Subcutaneous abdominal adipose tissue (tissue), 5 donors: Measurements from ENCODE around the gene ATXN7.
A peak's percentile ranks its signal among the peaks of the same experiment; 100 is the strongest.

Source experiments
- H3K27ac ChIP-seq: one replicate; pipeline ENCODE4 v1.7.0; 2013; ENCODE audit warnings: low read depth, mild to moderate bottlenecking, inconsistent platforms, low read length, moderate library complexity
- H3K27me3 ChIP-seq, 5 donors: one replicate each; pipeline ENCODE4 v1.7.0; 2013; ENCODE audit warnings: low read length in 5 of 5, inconsistent platforms in 1 of 5; ENCODE audit not compliant: control insufficient read depth in 5 of 5, insufficient read depth in 4 of 5
- H3K36me3 ChIP-seq, 5 donors: one replicate each; pipeline ENCODE4 v1.7.0; 2013; ENCODE audit warnings: low read length in 5 of 5; ENCODE audit not compliant: control insufficient read depth in 5 of 5, insufficient read depth in 5 of 5
- H3K4me1 ChIP-seq, 5 donors: one replicate each; pipeline ENCODE4 v1.7.0; 2013; ENCODE audit warnings: low read length in 5 of 5, mild to moderate bottlenecking in 3 of 5, moderate library complexity in 1 of 5; ENCODE audit not compliant: control insufficient read depth in 5 of 5, insufficient read depth in 5 of 5
- H3K4me3 ChIP-seq, 5 donors: one replicate each; pipeline ENCODE4 v1.7.0; 2013; ENCODE audit warnings: low read length in 5 of 5, low read depth in 1 of 5
- H3K9ac ChIP-seq, 5 donors: one replicate each; pipeline ENCODE4 v1.7.0; 2013; ENCODE audit warnings: low read length in 5 of 5, mild to moderate bottlenecking in 4 of 5, moderate library complexity in 3 of 5
- H3K9me3 ChIP-seq, 5 donors: one replicate each; pipeline ENCODE4 v1.7.0; 2013; ENCODE audit warnings: low read length in 5 of 5; ENCODE audit not compliant: control insufficient read depth in 5 of 5
- donor health status: healthy.
- donor health status: healthy.
- donor health status: healthy.
- donor health status: healthy.
- donor health status: healthy.

ATXN7 gene

DNA sequence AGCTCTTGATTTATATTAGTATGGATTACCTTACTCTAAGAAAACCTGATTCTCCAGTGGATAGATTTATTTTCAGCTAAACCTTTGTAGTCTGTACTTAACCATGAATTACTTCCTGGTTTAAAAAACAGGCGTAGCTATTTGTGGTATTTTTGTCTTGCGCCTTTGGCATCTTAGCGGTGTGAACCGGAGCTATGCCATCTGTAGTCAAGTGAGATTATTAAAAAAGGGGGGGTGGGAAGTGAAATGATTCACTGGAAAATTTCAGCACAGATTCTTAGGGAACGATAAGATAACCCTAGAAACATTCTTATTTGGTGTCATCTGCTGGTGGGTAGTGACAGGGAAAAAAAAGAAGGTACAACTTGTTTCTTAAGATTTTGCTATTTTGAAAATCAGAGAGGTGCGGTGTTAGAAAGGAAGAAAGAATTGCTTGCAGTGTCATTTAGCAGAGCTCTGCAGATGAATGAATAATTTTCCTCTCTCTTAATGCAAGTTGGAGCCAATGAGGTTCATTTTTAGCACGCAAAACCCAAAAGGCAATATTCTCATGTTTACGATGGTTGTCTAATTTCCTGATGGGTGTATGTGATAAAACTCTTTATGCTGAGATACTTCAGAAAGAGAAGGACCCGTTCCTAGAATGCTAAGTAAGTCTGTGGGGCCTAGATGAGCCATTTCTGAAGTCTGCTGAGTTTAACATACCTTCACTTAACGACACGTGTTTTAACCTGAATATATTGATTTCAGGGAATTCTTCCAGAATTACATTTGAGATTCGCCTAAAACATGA is 115.6 kb downstream of the ATXN7 start:
- H3K4me3 ChIP-seq = no peak overlapping the region
- H3K9ac ChIP-seq = no peak overlapping the region
- no peaks in the 10 kb centered on the region for H3K27me3 ChIP-seq
- H3K36me3 ChIP-seq = peaks cover 19 to 36% (median 30%) of the 10 kb centered on the region in 5 donors
- no peaks in the 10 kb centered on the region for H3K9me3 ChIP-seq
- peaks cover 7 to 28% (median 21%) of the 10 kb centered on the region in 5 donors for H3K4me1 ChIP-seq
- no peak overlapping the region for H3K27ac ChIP-seq

DNA sequence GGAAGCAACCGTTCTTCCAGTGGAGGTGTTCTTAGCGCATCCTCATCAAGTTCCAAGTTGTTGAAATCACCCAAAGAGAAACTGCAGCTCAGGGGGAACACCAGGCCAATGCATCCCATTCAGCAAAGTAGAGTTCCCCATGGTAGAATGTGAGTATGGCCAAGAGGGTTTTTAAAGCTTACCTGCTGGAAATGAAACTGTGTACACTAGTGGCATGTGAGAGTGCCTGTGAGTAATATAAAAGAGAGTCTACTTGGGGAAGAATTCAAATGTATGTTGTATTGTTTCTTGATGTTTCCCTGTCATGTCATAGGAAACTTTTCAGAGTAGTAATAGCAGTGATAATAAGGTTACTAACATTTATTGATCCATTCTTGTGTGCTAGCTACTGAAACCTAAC is 116.4 kb downstream of the ATXN7 start:
- no peak overlapping the region for H3K4me3 ChIP-seq
- H3K27ac ChIP-seq = no peak overlapping the region
- no peaks in the 10 kb centered on the region for H3K27me3 ChIP-seq
- no peaks in the 10 kb centered on the region for H3K9me3 ChIP-seq
- peaks cover 7 to 28% (median 21%) of the 10 kb centered on the region in 5 donors for H3K4me1 ChIP-seq
- H3K9ac ChIP-seq = no peak overlapping the region
- peaks cover 23 to 42% (median 31%) of the 10 kb centered on the region in 5 donors for H3K36me3 ChIP-seq

DNA sequence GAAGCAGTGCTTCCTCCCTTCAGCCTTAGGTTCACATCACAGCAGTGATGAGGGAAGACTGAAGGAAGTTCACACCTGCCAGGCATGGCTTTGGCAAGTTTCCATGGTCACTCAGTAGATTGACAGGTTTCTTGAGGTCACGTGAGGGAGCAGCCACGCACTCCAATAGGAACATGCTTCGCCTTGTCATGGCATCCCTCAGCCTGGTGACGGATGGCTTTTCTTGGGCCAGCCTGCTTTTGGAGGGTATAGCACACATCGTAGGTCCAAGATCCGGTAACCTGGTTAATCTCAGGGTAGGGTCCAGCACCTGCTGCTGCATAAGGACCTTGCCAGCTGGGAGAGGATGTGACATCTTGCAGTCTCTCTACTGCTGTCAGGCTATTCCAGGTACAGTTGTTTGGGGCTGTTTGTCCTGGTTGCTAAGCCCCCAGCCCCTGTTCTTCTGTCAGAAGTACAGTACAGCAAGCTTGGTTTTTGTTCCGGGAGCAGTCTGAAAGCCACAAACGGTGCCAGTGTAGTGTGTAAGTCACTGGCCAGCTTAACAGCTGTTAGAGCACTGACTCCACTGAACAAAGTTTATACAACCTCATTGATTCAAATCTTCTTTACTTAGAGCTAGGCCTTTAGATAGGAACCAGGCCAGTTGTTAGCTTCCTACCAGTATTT is 117.3 kb downstream of the ATXN7 start:
- peak overlapping the region in 1 of 5 donors; percentile 12 for H3K9ac ChIP-seq
- H3K27ac ChIP-seq = no peak overlapping the region
- no peak overlapping the region for H3K4me3 ChIP-seq
- peaks cover 29 to 50% (median 37%) of the 10 kb centered on the region in 5 donors for H3K36me3 ChIP-seq
- H3K4me1 ChIP-seq = peaks cover 4 to 22% (median 14%) of the 10 kb centered on the region in 5 donors
- H3K9me3 ChIP-seq = no peaks in the 10 kb centered on the region
- no peaks in the 10 kb centered on the region for H3K27me3 ChIP-seq

DNA sequence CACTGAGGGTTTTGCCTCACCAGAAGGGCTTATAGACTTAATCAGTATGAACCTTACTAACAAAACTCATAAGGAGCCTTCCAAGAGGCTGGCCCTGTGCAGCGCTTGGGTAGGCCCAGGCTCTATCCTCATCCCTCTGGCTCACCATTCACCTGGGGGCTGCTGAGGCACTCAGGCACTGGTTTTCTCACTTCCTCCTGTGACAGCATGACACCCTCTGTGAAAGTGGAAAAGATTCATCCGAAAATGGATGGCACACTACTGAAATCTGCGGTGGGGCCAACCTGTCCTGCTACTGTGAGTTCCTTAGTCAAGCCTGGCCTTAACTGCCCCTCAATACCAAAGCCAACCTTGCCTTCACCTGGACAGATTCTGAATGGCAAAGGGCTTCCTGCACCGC is 118.3 kb downstream of the ATXN7 start:
- Histone ChIP-seq H3K9me3 (no peaks in the 10 kb centered on the region), H3K4me3 (no peak overlapping the region), H3K27me3 (no peaks in the 10 kb centered on the region), H3K27ac (no peak overlapping the region), H3K36me3 (peaks cover 32 to 57% (median 43%) of the 10 kb centered on the region in 5 donors), H3K9ac (no peak overlapping the region), H3K4me1 (peaks cover 0 to 12% (median 4%) of the 10 kb centered on the region in 5 donors)

DNA sequence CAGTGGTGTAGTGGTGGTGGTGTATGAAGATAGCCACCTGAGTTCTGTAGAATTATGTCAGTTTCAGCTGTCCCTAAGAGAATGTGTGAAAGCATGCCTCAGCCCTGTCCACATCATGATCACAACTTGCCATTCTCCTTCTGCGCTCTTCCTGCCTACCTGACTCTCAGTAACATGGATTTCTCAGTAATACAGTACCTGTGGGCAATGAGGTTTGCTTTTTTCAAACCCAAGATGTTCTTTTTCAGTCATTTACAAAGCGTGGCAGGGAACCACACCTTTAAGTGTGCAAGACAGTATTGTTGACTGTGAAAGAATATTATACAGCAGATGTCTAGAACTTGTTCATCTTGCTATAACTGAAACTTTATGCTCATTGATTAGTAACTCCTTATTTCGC is 120.7 kb downstream of the ATXN7 start:
- peaks cover 46 to 75% (median 61%) of the 10 kb centered on the region in 5 donors for H3K36me3 ChIP-seq
- no peak overlapping the region for H3K4me3 ChIP-seq
- no peak overlapping the region for H3K27ac ChIP-seq
- H3K9me3 ChIP-seq = no peaks in the 10 kb centered on the region
- H3K4me1 ChIP-seq = no peaks in the 10 kb centered on the region
- no peak overlapping the region for H3K9ac ChIP-seq
- no peaks in the 10 kb centered on the region for H3K27me3 ChIP-seq

DNA sequence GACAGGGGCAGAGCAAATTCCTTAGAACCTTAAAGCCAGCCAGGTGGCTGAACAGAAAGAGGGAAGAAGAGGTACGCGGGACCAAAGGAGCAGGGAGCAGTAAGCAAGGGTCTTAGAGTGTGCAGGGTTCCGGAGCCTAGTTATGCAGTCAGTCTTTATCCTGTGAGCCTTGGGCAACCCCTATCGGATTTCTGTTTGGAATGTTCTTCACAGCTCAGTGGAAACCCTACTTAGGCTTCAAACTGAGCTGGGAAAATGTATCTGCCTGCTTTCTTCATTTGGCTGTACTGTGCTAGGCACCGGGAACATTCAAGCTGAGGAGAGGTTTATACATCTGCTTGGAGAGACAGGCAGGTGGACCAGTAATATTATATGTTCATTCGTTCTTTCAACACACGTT is 122.5 kb downstream of the ATXN7 start:
- Histone ChIP-seq H3K9me3 (no peaks in the 10 kb centered on the region), H3K27me3 (no peaks in the 10 kb centered on the region), H3K36me3 (peaks cover 52 to 78% (median 62%) of the 10 kb centered on the region in 5 donors), H3K27ac (no peak overlapping the region), H3K4me3 (no peak overlapping the region), H3K4me1 (no peaks in the 10 kb centered on the region), H3K9ac (no peak overlapping the region)

DNA sequence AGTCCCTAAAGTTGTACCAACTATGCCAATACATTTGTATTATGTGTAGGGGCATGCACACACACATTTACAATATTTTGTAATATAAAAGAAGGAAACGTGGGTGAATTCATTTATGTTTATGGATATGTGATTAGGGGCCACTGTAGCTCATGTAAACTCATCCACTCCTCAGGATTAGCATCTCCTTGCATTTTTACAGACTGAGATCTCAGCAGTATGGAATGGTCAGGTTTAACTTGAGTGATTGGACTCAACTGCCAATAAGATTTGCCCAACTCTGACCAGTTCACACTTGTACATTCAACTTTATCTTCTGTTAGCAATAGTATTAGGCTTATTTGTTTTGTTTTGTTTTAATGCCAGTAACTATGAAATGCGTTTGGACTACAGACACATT is 123.2 kb downstream of the ATXN7 start:
- no peaks in the 10 kb centered on the region for H3K9me3 ChIP-seq
- H3K36me3 ChIP-seq = peaks cover 51 to 80% (median 61%) of the 10 kb centered on the region in 5 donors
- no peak overlapping the region for H3K27ac ChIP-seq
- H3K9ac ChIP-seq = no peak overlapping the region
- no peak overlapping the region for H3K4me3 ChIP-seq
- H3K27me3 ChIP-seq = no peaks in the 10 kb centered on the region
- H3K4me1 ChIP-seq = no peaks in the 10 kb centered on the region

DNA sequence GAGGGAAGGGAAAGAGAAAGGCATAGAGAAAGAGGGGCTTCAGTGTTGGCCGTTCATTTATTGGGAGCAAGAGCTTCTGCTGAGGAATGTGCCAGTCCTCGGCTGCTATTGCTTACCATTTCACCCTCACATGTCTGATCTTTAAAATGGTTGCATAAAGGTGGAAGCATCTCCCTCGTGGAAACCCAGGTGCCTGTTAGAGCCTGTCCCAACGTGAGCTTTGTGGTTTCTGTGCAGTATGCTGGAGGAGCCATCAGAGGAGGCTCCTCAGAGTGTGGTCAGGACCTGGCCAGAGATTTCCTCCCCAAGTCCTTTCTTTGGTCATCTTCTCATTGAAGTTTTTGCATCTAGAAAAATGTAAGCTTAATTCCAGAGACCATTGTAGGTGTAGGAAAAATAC is 125.3 kb downstream of the ATXN7 start:
- no peak overlapping the region for H3K9ac ChIP-seq
- no peaks in the 10 kb centered on the region for H3K9me3 ChIP-seq
- H3K27me3 ChIP-seq = no peaks in the 10 kb centered on the region
- no peak overlapping the region for H3K4me3 ChIP-seq
- H3K4me1 ChIP-seq = peaks cover 0 to 6% (median 0%) of the 10 kb centered on the region in 5 donors
- peaks cover 43 to 81% (median 63%) of the 10 kb centered on the region in 5 donors for H3K36me3 ChIP-seq
- H3K27ac ChIP-seq = no peak overlapping the region

DNA sequence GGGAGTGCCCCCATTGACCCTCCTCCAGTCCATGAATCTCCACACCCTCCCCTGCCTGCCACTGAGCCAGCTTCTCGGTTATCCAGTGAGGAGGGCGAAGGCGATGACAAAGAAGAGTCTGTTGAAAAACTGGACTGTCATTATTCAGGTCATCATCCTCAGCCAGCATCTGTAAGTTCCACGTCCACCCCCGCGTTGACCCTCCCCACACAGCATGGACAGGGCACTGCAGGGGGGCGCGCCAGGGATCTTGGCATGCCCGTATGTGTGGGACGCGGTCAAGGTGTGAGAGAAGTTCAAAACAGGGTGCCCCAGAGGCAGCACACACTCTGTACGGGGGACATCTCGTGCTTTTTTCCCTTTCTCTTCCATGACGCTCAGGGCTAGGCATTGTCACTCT is 126.5 kb downstream of the ATXN7 start:
- Histone ChIP-seq H3K27me3 (no peaks in the 10 kb centered on the region), H3K36me3 (peaks cover 38 to 80% (median 63%) of the 10 kb centered on the region in 5 donors), H3K9ac (no peak overlapping the region), H3K27ac (no peak overlapping the region), H3K9me3 (no peaks in the 10 kb centered on the region), H3K4me3 (no peak overlapping the region), H3K4me1 (peaks cover 0 to 6% (median 0%) of the 10 kb centered on the region in 5 donors)

DNA sequence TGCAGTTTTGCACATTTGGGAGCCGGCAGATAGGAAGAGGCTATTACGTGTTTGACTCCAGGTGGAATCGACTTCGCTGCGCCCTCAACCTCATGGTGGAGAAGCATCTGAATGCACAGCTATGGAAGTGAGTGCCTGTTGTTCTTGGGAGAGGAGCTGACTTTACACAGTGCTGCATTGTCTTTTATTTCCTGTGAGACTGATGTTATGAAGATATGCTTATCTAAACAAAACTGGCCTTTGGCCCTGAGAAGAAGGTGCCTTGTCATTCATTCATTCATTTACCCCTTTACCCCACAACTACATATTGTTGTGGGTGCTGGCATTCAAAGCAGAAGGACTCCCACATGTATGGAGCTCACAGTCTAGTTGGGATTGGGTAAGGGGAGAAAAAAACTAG is 127.1 kb downstream of the ATXN7 start:
- no peak overlapping the region for H3K9ac ChIP-seq
- H3K27ac ChIP-seq = no peak overlapping the region
- no peaks in the 10 kb centered on the region for H3K9me3 ChIP-seq
- H3K4me3 ChIP-seq = no peak overlapping the region
- H3K36me3 ChIP-seq = peaks cover 33 to 80% (median 63%) of the 10 kb centered on the region in 5 donors
- peaks cover 0 to 6% (median 0%) of the 10 kb centered on the region in 5 donors for H3K4me1 ChIP-seq
- H3K27me3 ChIP-seq = no peaks in the 10 kb centered on the region
